ENCODE data around the gene RANBP17.
"Not testable (repeated sequence)": the region's sequence is repeated elsewhere in the genome, so short reads cannot be mapped to it uniquely, and the experiment has no call there.

Gene RANBP17

DNA sequence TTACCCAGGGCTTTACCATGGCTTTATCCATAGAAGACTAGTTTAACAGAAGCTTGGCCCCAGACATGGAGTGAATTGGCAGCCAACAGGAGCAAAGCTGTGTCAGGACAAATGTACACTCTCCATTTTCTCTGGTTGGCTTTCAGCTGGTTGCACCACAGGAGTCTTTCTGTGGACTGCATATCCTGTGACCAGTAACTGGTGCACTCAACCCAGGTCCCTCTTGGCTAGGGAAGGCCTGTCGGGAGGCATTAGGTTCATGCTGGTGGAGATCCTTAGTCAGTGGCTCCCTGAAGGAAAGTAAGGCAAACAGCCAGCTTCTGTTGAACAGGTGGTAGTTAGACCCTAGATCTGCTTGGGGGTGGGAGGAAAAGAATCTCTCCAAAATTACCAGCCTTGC lies 300.3 kb downstream of the RANBP17 start:
- DNase-seq, result no peak

GRCh38 chr5:171162596-171162995 lies 300.8 kb downstream of the RANBP17 start:
- peak; percentile 3 for DNase-seq

- no peak for DNase-seq
Measured at GRCh38 chr5:171166766-171167165, 304.9 kb downstream of the RANBP17 start.

DNA sequence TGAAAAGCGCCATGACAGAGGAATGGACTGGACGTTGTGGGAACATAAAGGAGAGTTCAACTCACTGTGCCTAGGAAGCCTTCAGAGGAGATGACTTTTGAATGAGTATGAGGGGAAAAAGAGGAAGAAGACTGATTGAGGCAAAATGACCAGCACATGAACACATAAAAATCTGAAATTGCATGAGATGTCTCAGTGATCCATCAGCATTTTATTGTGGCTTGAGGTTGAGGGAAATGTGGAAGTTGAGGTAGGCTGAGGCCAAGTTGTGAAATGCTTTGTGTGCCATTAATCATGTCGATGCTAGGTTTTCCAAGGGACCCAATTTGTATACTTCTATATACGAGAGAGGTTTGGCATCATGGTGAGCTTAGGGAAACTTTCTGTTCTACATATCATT lies 306.4 kb downstream of the RANBP17 start:
- DNase-seq, result no peak

DNA sequence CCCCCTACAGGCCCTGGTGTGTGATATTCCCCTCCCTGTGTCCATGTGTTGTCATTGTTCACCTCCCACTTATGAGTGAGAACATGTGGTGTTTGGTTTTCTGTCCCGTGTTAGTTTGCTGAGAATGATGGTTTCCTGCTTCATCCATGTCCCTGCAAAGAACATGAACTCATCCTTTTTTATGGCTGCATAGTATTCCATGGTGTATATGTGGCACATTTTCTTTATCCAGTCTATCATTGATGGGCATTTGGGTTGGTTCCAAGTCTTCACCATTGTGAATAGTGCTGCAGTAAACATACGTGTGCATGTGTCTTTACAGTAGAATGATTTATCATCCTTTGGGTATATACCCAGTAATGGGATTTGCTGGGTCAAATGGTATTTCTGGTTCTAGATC lies 313.1 kb downstream of the RANBP17 start:
- DNase-seq, result not testable (repeated sequence)

GRCh38 chr5:171175746-171176145 lies 313.9 kb downstream of the RANBP17 start:
- DNase-seq, result no peak

- not testable (repeated sequence) for DNase-seq
Measured at GRCh38 chr5:171178190-171178589, 316.4 kb downstream of the RANBP17 start.

GRCh38 chr5:171188016-171188415 lies 326.2 kb downstream of the RANBP17 start:
- DNase-seq, result no peak

- no peak for DNase-seq
Measured at GRCh38 chr5:171189442-171189841, 327.6 kb downstream of the RANBP17 start.

DNA sequence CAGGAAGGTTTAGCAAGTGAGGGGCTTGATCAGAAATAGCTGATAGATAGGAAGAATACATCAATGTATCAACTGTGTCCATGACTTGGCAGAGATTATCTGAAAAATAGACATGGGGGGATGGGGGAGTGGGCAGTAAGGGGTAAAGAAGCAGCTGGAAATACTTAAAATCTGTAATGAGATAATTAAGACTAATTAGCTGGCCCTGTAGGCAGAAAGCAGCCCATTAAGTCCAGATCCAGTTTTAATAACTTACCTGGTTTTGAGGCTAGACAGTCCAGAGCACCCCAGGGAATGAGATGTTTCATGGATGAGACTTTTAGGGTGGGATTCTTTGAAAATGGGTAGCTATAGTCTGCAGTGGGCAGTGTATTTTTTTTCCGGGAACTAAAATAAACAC lies 330.3 kb downstream of the RANBP17 start:
- DNase-seq, result no peak

DNA sequence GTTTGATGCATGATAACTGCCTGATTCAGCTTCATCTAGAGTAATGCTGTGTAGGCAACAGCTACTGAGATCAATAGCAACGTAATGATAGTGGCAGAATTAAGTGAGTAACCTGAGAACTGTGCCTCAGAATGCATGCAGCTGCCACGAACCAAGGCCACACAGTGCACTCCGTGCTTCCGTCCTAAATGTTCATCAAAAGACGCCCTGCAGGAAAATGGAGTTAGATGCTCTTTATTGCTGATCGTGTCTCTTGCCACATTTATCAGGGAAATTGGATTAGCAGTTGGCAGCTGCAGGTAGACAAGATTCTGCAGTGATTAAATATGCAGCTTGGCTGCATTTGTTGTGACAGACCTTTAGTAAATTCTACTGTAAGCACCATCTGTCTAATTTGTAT lies 339.5 kb downstream of the RANBP17 start:
- no peak for DNase-seq

- no peak for DNase-seq
Measured at GRCh38 chr5:171205375-171205774, 343.6 kb downstream of the RANBP17 start.

DNA sequence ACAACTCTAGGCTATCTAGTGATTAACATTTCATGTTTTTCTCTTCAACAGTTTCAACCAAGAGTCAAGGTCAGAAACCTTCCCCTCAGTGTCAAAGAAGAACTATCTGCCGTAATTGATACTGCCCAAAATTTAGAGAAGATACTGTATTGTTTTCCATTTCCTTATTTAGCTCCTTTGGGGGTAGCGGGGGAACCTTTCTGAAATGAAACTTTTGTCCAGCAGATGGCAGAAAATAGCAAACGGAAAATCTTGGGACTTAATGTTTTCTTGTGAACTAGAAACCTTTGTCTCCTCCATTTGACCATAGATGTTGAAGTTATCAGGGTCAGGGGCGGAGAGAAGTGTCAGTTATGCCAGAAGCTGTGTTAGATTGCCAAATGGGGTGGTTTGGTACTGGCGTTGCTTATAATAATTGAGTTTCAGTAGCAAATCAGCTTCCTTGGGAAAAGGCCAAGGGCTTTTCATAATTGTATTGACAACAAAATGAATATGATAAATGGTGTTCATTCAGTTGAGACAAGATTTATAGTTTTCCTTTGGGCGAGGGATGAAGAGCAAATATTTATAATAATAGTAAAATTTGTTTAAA lies 345.5 kb downstream of the RANBP17 start:
- peak; percentile 7 for DNase-seq

DNA sequence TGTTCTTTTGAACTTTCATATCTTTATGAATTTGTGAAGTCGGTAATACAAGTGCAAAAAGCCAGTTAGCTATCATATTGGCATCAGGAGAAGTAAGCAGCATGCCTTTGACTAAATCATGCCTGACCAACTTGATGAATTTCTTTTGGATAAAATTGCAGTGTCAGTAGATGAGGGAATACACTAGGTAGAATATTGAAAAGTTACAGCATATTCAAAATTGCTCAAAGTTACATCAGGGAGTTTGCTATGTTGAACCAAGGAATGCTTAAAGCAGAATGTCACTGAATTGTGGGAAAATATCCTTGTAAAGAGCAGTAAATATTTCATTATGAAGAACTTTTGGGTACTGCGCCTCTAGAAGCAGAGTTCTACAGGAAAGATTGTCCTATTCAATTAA lies 360.1 kb downstream of the RANBP17 start:
- DNase-seq, result no peak

DNA sequence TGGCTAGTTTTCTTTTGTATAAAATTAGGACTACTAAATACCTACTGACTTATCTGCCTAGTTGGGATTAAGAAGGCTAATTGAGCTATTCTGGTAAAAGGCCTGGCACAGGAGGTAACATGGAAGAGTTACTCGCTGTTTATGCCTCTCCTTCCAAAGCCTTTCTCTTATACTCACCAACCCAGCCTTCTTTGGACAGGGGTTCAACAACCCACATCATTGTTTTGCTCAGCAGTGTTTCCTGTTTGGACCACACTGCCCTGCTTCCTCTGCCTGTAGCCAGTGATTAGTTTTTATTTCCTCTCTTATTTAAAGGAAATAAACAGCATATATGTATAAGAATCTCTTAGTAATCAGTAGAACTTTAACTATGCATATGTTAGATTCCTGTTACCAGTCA lies 362.1 kb downstream of the RANBP17 start:
- no peak for DNase-seq

DNA sequence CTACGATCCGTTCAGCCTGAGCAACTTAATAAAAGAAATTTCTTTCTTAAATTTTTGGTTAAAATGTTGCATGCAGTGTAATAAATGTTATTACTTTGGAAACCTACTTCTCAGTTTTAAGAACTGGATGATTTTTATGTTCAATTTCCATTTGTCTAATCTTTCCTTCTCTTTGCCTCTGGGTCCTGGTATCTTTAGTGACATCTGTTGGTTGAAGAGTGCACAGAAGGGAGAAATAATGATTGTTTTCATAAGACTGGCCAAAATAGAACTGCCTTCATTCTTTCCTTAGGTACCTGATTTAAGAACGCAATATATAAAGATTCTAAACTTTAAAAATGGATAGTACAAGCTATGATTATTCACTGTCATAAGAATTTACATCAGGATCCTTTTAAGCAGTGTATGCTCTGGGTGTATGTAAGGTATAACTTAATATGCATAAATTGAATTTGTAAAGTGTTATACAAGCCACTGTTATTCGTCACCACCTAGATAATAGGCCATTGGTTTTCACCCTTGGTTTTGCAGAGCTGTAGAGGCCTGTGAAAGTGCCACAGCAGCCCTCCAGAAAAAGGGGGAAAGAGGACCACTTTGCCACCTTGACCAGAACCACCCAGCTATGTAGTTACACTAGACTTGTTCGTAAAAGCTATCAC lies 364.4 kb downstream of the RANBP17 start:
- no peak for DNase-seq

DNA sequence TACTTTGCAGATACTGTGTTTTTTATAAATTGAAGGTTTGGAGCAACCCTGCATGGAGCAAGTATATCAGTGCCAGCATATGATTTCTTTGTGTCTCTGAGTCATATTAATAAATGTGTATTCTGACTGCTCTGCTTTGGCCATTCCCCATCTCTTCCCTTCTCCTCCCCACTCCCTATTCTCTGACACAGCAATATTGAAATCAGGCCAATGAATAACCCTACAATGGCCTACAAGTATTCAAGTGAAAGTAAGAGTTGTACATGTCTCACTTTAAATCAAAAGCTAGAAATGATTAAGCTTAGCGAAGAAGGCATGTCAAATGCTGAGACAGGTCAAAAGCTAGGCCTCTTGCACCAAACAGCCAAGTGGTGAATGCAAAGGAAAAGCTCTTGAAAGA lies 365.0 kb downstream of the RANBP17 start:
- no peak for DNase-seq

DNA sequence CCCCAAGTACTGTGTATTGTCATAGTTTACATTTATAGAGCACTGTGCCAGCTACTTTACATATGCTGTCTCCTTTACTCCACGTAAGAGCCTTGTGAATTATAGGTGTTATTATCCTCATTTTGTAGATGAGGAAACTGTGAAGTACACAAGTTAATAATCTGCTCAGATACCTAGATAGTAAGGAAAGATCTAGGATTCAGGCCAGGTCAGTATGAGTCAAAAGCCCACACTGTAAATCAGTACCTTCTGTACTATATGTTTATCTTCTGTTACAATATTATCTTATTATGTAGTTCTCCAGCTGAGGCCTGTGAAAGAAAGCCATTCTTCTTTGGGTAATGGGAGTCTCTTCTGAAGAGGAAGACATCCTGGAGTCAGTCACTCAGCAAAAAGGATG lies 374.8 kb downstream of the RANBP17 start:
- no peak for DNase-seq

GRCh38 chr5:171242521-171242920 lies 380.7 kb downstream of the RANBP17 start:
- DNase-seq, result no peak

GRCh38 chr5:171246231-171246630 lies 384.4 kb downstream of the RANBP17 start:
- DNase-seq, result no peak

GRCh38 chr5:171249460-171249859 lies 387.6 kb downstream of the RANBP17 start:
- no peak for DNase-seq

GRCh38 chr5:171250738-171251137 lies 388.9 kb downstream of the RANBP17 start:
- no peak for DNase-seq

DNA sequence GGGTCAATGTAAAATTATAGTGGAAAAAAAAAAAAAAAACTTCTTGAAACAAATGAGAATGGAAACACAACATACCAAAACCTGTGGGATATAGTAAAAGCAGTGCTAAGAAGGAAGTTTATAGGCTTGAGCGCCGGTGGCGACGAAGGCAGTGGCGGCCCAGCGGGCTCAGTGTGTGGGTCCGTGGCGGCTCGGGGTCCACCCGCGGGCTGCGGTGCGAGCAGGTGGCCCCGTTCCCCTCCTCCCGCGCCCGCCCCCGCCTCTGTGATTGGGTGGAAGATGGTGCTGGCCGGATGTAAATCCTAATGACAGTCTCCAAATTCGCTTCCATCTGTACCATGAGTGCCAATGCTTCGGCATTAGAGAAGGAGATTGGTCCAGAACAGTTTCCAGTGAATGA lies 389.7 kb downstream of the RANBP17 start:
- DNase-seq, result no peak

GRCh38 chr5:171252674-171253073 lies 390.9 kb downstream of the RANBP17 start:
- DNase-seq, result no peak

Data from activated CD4-positive, alpha-beta T cell treated with anti-CD3 and anti-CD28 coated beads for 48 hours (primary cell).